Small intestine (tissue), 7 donors: ENCODE results near the gene GHR. TPM values are rescaled to one million over a fixed set of nuclear protein-coding genes. Genes with fewer than 3 reads are reported as not detected.

Source experiments
- DNase-seq, 2 donors: peaks; one replicate each; pipeline versions ENCODE4 v3.0.0 to v3.0.0-alpha.2; 2013
- FAIRE-seq: peaks from 2 replicates; lab custom pipeline; 2012; peaks lifted over from hg19 to GRCh38; lab: Jason Lieb, UNC
- H3K27ac ChIP-seq, 3 donors: one replicate each; pipeline ENCODE4 v1.5.1; 2013; ENCODE audit warnings: low read length in 2 of 3, mild to moderate bottlenecking in 2 of 3, control low read depth in 1 of 3, inconsistent platforms in 1 of 3, low read depth in 1 of 3, moderate library complexity in 1 of 3
- H3K27me3 ChIP-seq, 3 donors: one replicate each; pipeline ENCODE4 v1.6.1; 2013; ENCODE audit warnings: low read length in 3 of 3, inconsistent platforms in 1 of 3; ENCODE audit not compliant: control insufficient read depth in 3 of 3, insufficient read depth in 3 of 3
- H3K36me3 ChIP-seq, 3 donors: one replicate each; pipeline ENCODE4 v1.6.1; 2013; ENCODE audit warnings: low read length in 3 of 3, inconsistent platforms in 1 of 3, low read depth in 1 of 3, mild to moderate bottlenecking in 1 of 3, moderate library complexity in 1 of 3; ENCODE audit not compliant: control insufficient read depth in 3 of 3, insufficient read depth in 2 of 3
- H3K4me1 ChIP-seq, 3 donors: one replicate each; pipeline ENCODE4 v1.6.1; 2013; ENCODE audit warnings: low read length in 2 of 3, inconsistent platforms in 1 of 3, low read depth in 1 of 3, mild to moderate bottlenecking in 1 of 3, moderate library complexity in 1 of 3; ENCODE audit not compliant: control insufficient read depth in 3 of 3, insufficient read depth in 2 of 3
- H3K4me3 ChIP-seq, 3 donors: one replicate each; pipeline ENCODE4 v1.5.1; 2013; ENCODE audit warnings: low read length in 3 of 3, control low read depth in 1 of 3, inconsistent platforms in 1 of 3, low read depth in 1 of 3, mild to moderate bottlenecking in 1 of 3, moderate library complexity in 1 of 3
- H3K9me3 ChIP-seq, 2 donors: one replicate each; pipeline ENCODE4 v1.6.1; 2013; ENCODE audit warnings: low read depth in 1 of 2, low read length in 1 of 2; ENCODE audit not compliant: control insufficient read depth in 2 of 2, insufficient read depth in 1 of 2
- WGBS, 3 donors: extraction: QIAGEN DNeasy Blood & Tissue Kit; methylation state at CpG; one replicate each; pipeline ENCODE4 v1.1.7; 2013; 5-methylcytosine and 5-hydroxymethylcytosine counted together
- polyA plus RNA-seq, 4 donors: library from polyadenylated mRNA; stranded (reverse) in 3 of 4; unstranded in 1 of 4; fragments of 200-250 nt in 3 of 4; fragments of 120-200 nt in 1 of 4; gene quantifications; one replicate each; pipeline versions ENCODE4 v1.2.1 to v1.2.3, GENCODE V29; 2013
- donor health status: healthy with polysubstance abuse.
- donor health status: control.
- donor health status: control.
- donor health status: Bipolar disorder and iron deficiency.
- donor health status: healthy.

Gene GHR
- polyA plus RNA-seq, 4 donors, result 0.22 to 14.8 (median 1.4) TPM

DNA sequence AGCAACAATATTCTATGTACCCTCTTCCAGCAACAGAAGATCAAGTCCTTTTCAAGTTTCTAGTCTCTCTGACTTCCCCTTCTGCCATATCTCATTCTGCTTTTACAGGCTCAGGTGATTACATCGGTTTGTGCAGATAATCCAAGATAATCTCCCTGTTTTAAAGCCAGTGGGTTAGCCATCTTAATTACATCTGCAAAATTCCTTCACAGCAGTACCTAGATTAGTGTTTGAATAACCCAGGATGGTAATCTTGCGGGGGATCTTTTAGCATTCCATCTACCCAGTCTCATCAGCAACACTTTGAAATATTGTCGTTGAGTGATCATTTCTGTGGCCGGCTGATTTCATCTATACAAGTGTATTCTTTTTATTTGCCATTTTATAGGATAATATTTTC is 130.2 kb downstream of the GHR start:
- Histone ChIP-seq H3K4me3 (no peak overlapping the region), H3K27me3 (no peaks in the 10 kb centered on the region), H3K36me3 (no peaks in the 10 kb centered on the region), H3K27ac (no peak overlapping the region), H3K4me1 (no peaks in the 10 kb centered on the region), H3K9me3 (no peaks in the 10 kb centered on the region)
- no peak for FAIRE-seq
- no peak for DNase-seq
- WGBS, 3 donors, result 53 to 84% (median 81%) methylated on average over 4 of the region's 4 CpGs

DNA sequence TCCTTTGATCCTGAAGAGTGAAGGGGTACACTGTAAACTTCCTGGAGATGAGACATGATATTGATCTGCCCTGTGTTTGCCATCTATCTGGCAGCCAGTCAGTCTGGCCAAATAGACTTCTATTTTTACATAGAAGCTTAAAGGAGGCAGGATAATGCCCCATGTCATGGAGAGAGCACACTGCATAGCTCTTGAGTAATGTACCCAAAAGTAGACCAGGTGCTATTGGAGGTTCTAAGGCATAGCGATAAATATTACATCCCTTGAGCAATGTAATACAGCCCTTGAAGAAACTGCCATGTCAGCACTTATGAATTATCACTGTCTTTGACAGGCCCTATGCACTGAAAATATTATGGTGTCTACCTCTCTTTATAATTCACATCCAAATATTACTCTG is 131.8 kb downstream of the GHR start:
- Histone ChIP-seq H3K4me3 (no peak overlapping the region), H3K4me1 (no peaks in the 10 kb centered on the region), H3K27ac (no peak overlapping the region), H3K27me3 (no peaks in the 10 kb centered on the region), H3K9me3 (no peaks in the 10 kb centered on the region), H3K36me3 (no peaks in the 10 kb centered on the region)
- DNase-seq (no peak), FAIRE-seq (no peak)
- WGBS, 3 donors, result 95 to 100% (median 98%) methylated on average over 1 of the region's 1 CpG

DNA sequence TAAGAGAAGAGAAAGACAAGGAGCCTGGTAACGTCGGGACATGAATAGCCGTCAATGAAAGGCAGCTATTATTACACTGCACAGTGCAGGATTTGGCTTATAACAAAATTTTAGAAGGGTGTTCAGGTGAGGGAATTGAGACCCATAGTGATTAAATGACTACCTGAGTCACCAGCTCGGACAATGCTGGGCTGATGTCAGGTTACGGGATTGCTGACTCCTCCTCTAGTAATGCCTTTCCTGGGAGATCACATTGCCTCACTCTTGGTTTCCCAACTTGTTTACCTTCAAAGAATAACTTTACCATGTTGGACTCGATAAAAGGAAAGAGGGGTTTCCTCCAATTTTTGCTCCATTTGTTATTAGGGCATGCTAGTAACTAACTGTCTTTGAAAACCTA is 132.6 kb downstream of the GHR start:
- FAIRE-seq (no peak), DNase-seq (no peak)
- H3K4me1 ChIP-seq, result no peaks in the 10 kb centered on the region
- H3K9me3 ChIP-seq, result no peaks in the 10 kb centered on the region
- H3K27ac ChIP-seq, result no peak overlapping the region
- no peak overlapping the region for H3K4me3 ChIP-seq
- WGBS, 3 donors, result 82 to 92% (median 87%) methylated on average over 6 of the region's 6 CpGs
- H3K27me3 ChIP-seq, result no peaks in the 10 kb centered on the region
- no peaks in the 10 kb centered on the region for H3K36me3 ChIP-seq

DNA sequence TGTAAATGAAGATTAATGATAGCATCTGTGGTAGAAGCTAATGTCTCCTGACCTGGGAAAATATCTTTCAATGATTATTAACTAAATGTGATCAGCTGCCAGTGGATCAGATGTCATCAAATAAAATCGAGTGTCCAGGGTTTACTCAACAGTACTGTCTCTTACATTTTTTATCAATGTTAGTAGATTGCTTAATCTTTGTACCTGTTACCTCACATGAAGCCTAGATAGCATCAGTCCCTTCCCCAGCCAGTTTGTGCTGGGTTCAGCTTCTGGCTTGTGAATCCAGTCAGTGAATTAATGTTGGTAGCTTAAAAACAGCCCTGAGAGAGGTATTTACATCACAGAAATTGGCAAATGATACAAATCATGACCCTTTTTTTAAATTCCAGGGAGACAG is 134.4 kb downstream of the GHR start:
- Histone ChIP-seq H3K4me1 (no peaks in the 10 kb centered on the region), H3K27me3 (no peaks in the 10 kb centered on the region), H3K27ac (no peak overlapping the region), H3K9me3 (no peaks in the 10 kb centered on the region), H3K4me3 (no peak overlapping the region), H3K36me3 (no peaks in the 10 kb centered on the region)
- 13 to 38% (median 16%) methylated on average over 1 of the region's 1 CpG for WGBS, 3 donors
- FAIRE-seq, result no peak
- no peak for DNase-seq

DNA sequence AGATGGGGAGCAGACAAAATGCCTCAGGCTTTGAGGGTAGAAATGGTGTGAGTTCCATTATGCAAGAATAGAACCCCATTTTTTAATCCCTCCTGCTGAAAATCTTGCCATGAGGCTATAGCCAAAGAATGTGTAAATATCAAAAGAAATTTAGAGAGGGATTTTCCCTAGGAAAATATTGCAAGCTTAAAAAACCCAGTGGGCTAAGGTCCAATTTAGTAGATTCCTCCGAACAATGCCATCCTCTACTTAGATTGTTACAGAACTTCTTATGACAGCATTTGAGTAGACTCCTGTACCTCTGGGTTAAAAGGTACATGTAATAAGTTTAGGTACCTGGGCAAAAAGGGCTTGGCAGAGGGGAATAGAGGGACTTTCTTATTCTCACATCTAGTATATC is 138.4 kb downstream of the GHR start:
- Histone ChIP-seq H3K36me3 (no peaks in the 10 kb centered on the region), H3K27me3 (no peaks in the 10 kb centered on the region), H3K9me3 (no peaks in the 10 kb centered on the region), H3K4me3 (no peak overlapping the region), H3K4me1 (peaks cover 0 to 6% (median 0%) of the 10 kb centered on the region in 3 donors), H3K27ac (no peak overlapping the region)
- WGBS, 3 donors, result 57 to 88% (median 83%) methylated on average over 1 of the region's 1 CpG
- no peak for DNase-seq
- FAIRE-seq, result no peak

DNA sequence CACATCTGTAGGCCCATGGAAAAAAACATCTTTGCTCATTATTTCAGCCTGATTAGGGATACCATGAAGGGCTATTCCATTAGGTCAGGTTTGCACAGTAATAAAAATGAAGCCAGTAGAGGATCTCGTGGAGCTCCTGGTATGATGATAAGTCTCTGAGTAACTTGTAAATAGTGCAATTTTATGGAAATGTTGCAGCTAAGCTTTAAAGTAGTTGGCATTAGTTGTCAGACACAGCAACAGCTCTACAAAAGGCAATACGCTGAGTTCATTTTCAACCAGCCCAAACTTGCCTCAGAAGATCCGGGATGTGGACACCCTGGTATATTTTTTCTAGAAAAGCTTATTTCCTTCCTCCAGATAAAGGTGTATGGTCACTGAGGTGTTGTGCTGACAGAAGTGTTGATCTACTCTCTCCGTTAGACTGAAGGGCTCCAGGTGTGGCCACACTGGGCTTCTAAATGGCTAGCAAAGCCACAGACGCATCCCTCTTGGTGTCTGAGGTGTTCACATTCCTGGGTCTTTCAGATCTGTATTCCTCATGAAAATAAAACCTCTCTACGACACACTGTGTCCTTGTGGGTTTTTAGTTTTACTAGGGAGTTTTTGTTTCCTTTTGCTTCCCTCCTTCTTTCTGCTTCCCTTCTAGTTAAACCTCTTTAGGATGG is 141.6 kb downstream of the GHR start:
- no peaks in the 10 kb centered on the region for H3K9me3 ChIP-seq
- WGBS, 3 donors, result 79 to 86% (median 82%) methylated on average over 6 of the region's 6 CpGs
- no peak overlapping the region for H3K27ac ChIP-seq
- H3K4me1 ChIP-seq, result peaks cover 0 to 7% (median 0%) of the 10 kb centered on the region in 3 donors
- DNase-seq, result no peak
- FAIRE-seq, result no peak
- no peak overlapping the region for H3K4me3 ChIP-seq
- H3K36me3 ChIP-seq, result no peaks in the 10 kb centered on the region
- H3K27me3 ChIP-seq, result no peaks in the 10 kb centered on the region

DNA sequence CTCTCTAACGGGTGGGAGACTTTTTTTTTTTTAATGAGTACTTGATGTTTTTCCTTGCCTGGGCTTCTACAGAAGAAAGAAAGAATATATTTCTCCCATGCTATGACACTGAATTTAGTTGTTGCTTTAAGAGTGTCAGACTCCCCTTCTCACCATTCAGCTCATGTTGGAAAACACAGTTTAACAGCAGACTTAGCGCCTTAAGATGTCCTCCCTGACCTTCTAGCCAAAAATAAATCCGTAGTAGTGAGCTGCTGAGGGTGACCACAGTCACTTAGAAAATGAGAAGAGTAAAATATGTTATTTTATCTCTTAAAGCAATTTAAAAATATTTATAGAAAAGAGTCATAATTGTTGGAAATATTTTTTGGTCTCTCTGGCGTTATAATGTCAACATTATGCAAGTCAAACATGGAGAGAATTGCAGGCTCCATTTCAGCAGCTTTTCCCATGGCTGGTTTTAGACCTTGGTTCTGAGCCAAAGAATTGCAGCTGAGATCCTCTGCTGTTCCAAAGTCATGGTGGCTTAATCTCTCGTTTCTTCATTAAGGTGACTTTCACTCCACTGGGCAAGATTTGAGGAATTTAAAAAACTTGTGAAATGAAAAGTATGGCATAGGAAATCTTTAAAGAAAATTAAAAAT is 143.5 kb downstream of the GHR start:
- 45 to 46% (median 46%) methylated on average over 5 of the region's 5 CpGs for WGBS, 3 donors
- no peaks in the 10 kb centered on the region for H3K36me3 ChIP-seq
- H3K4me1 ChIP-seq, result peaks cover 0 to 7% (median 0%) of the 10 kb centered on the region in 3 donors
- DNase-seq (no peak), FAIRE-seq (no peak)
- H3K9me3 ChIP-seq, result no peaks in the 10 kb centered on the region
- no peak overlapping the region for H3K4me3 ChIP-seq
- no peak overlapping the region for H3K27ac ChIP-seq
- H3K27me3 ChIP-seq, result no peaks in the 10 kb centered on the region

DNA sequence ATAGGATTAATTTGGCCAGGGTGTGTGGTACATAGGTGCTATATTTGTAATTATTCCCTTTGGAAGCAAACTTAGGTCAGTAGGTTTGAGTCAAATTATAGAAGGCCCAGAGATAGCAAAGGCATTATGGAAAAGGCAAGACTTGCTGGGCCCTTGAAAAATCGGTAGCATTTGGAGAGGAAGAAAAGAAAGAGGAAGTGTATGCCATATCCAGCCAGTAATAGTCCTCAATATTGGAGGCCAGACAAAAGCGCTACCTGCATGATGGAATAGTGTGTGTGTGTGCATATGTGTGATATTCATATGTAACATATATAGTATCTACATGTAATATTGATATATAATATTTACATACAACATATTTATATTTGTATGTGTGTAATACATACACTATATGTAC is 146.1 kb downstream of the GHR start:
- 82 to 96% (median 86%) methylated on average over 2 of the region's 2 CpGs for WGBS, 3 donors
- no peak for FAIRE-seq

More for the DNA sequence above, 146.1 kb downstream of the GHR start:
- H3K27me3 ChIP-seq, result no peaks in the 10 kb centered on the region
- no peak overlapping the region for H3K4me3 ChIP-seq
- no peaks in the 10 kb centered on the region for H3K36me3 ChIP-seq
- no peak overlapping the region for H3K27ac ChIP-seq
- H3K4me1 ChIP-seq, result peaks cover 0 to 7% (median 0%) of the 10 kb centered on the region in 3 donors
- no peaks in the 10 kb centered on the region for H3K9me3 ChIP-seq
- no peak for DNase-seq
